ENCODE data around the gene ARNT2.
"Not testable (repeated sequence)": the region's sequence is repeated elsewhere in the genome, so short reads cannot be mapped to it uniquely, and the experiment has no call there.

The ARNT2 gene

GRCh38 chr15:80491163-80491847, 87.1 kb downstream of the ARNT2 start:
- no peak for DNase-seq (ENCODE audit: low read depth in 2 of 2)

- no peak for DNase-seq (ENCODE audit: low read depth in 2 of 2)
These were observed 88.2 kb downstream of the ARNT2 start for GRCh38 chr15:80492409-80492808.

- no peak for DNase-seq (ENCODE audit: low read depth in 2 of 2)
These were observed 88.7 kb downstream of the ARNT2 start for GRCh38 chr15:80492874-80493273.

GRCh38 chr15:80494351-80494751, 90.2 kb downstream of the ARNT2 start:
- DNase-seq (ENCODE audit: low read depth in 2 of 2): no peak

- no peak for DNase-seq (ENCODE audit: low read depth in 2 of 2)
These were observed 90.6 kb downstream of the ARNT2 start for GRCh38 chr15:80494756-80495155.

GRCh38 chr15:80495401-80495942, 91.3 kb downstream of the ARNT2 start:
- no peak for DNase-seq (ENCODE audit: low read depth in 2 of 2)

GRCh38 chr15:80496096-80496495, 91.9 kb downstream of the ARNT2 start:
- no peak for DNase-seq (ENCODE audit: low read depth in 2 of 2)

GRCh38 chr15:80497221-80497620, 93.0 kb downstream of the ARNT2 start:
- no peak for DNase-seq (ENCODE audit: low read depth in 2 of 2)

- DNase-seq (ENCODE audit: low read depth in 2 of 2): no peak
These were observed 94.5 kb downstream of the ARNT2 start for GRCh38 chr15:80498652-80499051.

- DNase-seq (ENCODE audit: low read depth in 2 of 2): no peak
These were observed 95.8 kb downstream of the ARNT2 start for GRCh38 chr15:80500021-80500420.

GRCh38 chr15:80501476-80501875, 97.3 kb downstream of the ARNT2 start:
- no peak for DNase-seq (ENCODE audit: low read depth in 2 of 2)

GRCh38 chr15:80502782-80503181, 98.6 kb downstream of the ARNT2 start:
- DNase-seq (ENCODE audit: low read depth in 2 of 2): no peak

- no peak for DNase-seq (ENCODE audit: low read depth in 2 of 2)
These were observed 99.3 kb downstream of the ARNT2 start for GRCh38 chr15:80503319-80503952.

- no peak for DNase-seq (ENCODE audit: low read depth in 2 of 2)
These were observed 100.7 kb downstream of the ARNT2 start for GRCh38 chr15:80504931-80505330.

GRCh38 chr15:80506286-80506893, 102.2 kb downstream of the ARNT2 start:
- no peak for DNase-seq (ENCODE audit: low read depth in 2 of 2)

- DNase-seq (ENCODE audit: low read depth in 2 of 2): no peak
These were observed 102.9 kb downstream of the ARNT2 start for GRCh38 chr15:80507131-80507530.

- no peak for DNase-seq (ENCODE audit: low read depth in 2 of 2)
These were observed 103.6 kb downstream of the ARNT2 start for GRCh38 chr15:80507638-80508316.

GRCh38 chr15:80508783-80509182, 104.6 kb downstream of the ARNT2 start:
- DNase-seq (ENCODE audit: low read depth in 2 of 2): no peak

- DNase-seq (ENCODE audit: low read depth in 2 of 2): no peak
These were observed 105.6 kb downstream of the ARNT2 start for GRCh38 chr15:80509800-80510199.

- not testable (repeated sequence) for DNase-seq (ENCODE audit: low read depth in 2 of 2)
These were observed 106.8 kb downstream of the ARNT2 start for GRCh38 chr15:80510985-80511384.

GRCh38 chr15:80512726-80513660, 108.8 kb downstream of the ARNT2 start:
- DNase-seq (ENCODE audit: low read depth in 2 of 2): no peak

All from activated CD4-positive, alpha-beta T cell treated with anti-CD3 and anti-CD28 coated beads for 24 hours (primary cell).